PC-3 (cell line): ENCODE results near the gene LAMA3. TPM values are rescaled to one million over a fixed set of nuclear protein-coding genes. Genes with fewer than 3 reads are reported as not detected.

Experiments
- ATAC-seq: fragments of 200-7000 bp; cut with Tn5 transposase; 2 replicates; pipeline ENCODE4 v1.9.1; 2020; ENCODE audit warnings: mild to moderate bottlenecking, moderate library complexity
- BruUV-seq: library from RNA; stranded (reverse); fragments of 400-500 nt; replicated peaks from 2 replicates; lab custom pipeline; 2021; lab: Mats Ljungman, UMichigan
- CTCF ChIA-PET: fragments of 300-600 bp; sonication (Branson Sonifier 250); formaldehyde crosslinking; loops from one replicate; lab custom pipeline; 2022; ENCODE audit warnings: antibody characterized with exemption; lab: Charles Lee
- POLR2A ChIA-PET: fragments of 300-600 bp; sonication (Branson Sonifier 250); formaldehyde crosslinking; loops from one replicate; lab custom pipeline; 2022; ENCODE audit warnings: antibody characterized with exemption; ENCODE audit not compliant: unreplicated experiment; lab: Charles Lee
- DNase-seq: peaks from one replicate; pipeline ENCODE4 v3.0.0-alpha.2; 2015
- H2AFZ ChIP-seq: fragments of 300-600 bp; sonication (generic); 2 replicates; pipeline ENCODE4 v1.6.0; 2016; ENCODE audit warnings: antibody characterized with exemption, low read length
- H3F3A ChIP-seq: fragments of 300-600 bp; sonication (generic); one replicate; pipeline ENCODE4 v1.6.0; 2017; ENCODE audit warnings: antibody characterized with exemption, low read length, control low read depth, mild to moderate bottlenecking; ENCODE audit not compliant: unreplicated experiment
- H3K27ac ChIP-seq: fragments of 300-600 bp; sonication (generic); 2 replicates; pipeline ENCODE4 v1.5.1; 2016; ENCODE audit warnings: mild to moderate bottlenecking, low read length
- H3K27me3 ChIP-seq: fragments of 300-600 bp; sonication (generic); 2 replicates; pipeline ENCODE4 v1.6.1; 2016; ENCODE audit warnings: low read length, mixed read lengths
- H3K36me3 ChIP-seq: fragments of 300-600 bp; sonication (generic); 2 replicates; pipeline ENCODE4 v1.6.1; 2016; ENCODE audit warnings: low read depth, mixed run types, low read length, mixed read lengths
- H3K4me1 ChIP-seq: fragments of 300-600 bp; sonication (generic); 2 replicates; pipeline ENCODE4 v1.5.1; 2016; ENCODE audit warnings: low read length; ENCODE audit not compliant: insufficient read depth
- H3K4me2 ChIP-seq: fragments of 300-600 bp; sonication (generic); 2 replicates; pipeline ENCODE4 v1.6.0; 2016; ENCODE audit warnings: low read length
- H3K4me3 ChIP-seq: fragments of 300-600 bp; sonication (generic); 2 replicates; pipeline ENCODE4 v1.5.1; 2016; ENCODE audit warnings: mild to moderate bottlenecking, low read length, mixed read lengths
- H3K79me2 ChIP-seq: fragments of 300-600 bp; sonication (generic); 2 replicates; pipeline ENCODE4 v1.6.1; 2017; ENCODE audit warnings: low read length, mixed read lengths
- H3K9ac ChIP-seq: fragments of 300-600 bp; sonication (generic); 2 replicates; pipeline ENCODE4 v1.6.0; 2016; ENCODE audit warnings: mild to moderate bottlenecking, low read length
- H3K9me2 ChIP-seq: fragments of 300-600 bp; sonication (generic); replicated peaks from 2 replicates; pipeline ENCODE4 v1.6.1; 2016; ENCODE audit warnings: mixed run types, low read length, mixed read lengths
- H3K9me3 ChIP-seq: fragments of 300-600 bp; sonication (generic); 2 replicates; pipeline ENCODE4 v1.6.1; 2016; ENCODE audit warnings: low read length, mixed read lengths
- H4K20me1 ChIP-seq: fragments of 300-600 bp; sonication (generic); 2 replicates; pipeline ENCODE4 v1.6.1; 2016; ENCODE audit warnings: low read length, mixed read lengths
- EZH2 ChIP-seq: fragments of 300-600 bp; sonication (generic); IDR thresholded peaks from one replicate; pipeline ENCODE4 v1.6.1; 2017; ENCODE audit warnings: antibody characterized with exemption, mild to moderate bottlenecking, low read length; ENCODE audit not compliant: unreplicated experiment
- EZH2phosphoT487 ChIP-seq: fragments of 300-600 bp; sonication (generic); IDR thresholded peaks from 2 replicates; pipeline ENCODE4 v1.6.1; 2018; ENCODE audit warnings: mild to moderate bottlenecking, antibody characterized with exemption, low read length, borderline replicate concordance
- intact Hi-C: fragments of 100-400 bp; cut with micrococcal nuclease; formaldehyde crosslinking; loops from 2 replicates; pipeline ENCODE4 v1.9.0; 2023
- total RNA-seq: library from RNA; depleted of rRNA; stranded (reverse); fragments of >200 nt; gene quantifications from 2 replicates; pipeline ENCODE4 v1.2.3, GENCODE V29; 2014
- TF ChIP-seq, protein P1 (sequence below): fragments of 300-600 bp; sonication (generic); conservative IDR thresholded peaks from 2 replicates; pipeline ENCODE4 v1.5.1; 2017; ENCODE audit warnings: antibody characterized with exemption, low read depth, mild to moderate bottlenecking, low read length

Gene LAMA3
- total RNA-seq, 1 experiment from 2014 or later = 224 TPM

GRCh38 chr18:23704806-23705205 is 15.6 kb downstream of the LAMA3 start:
- H3K36me3 ChIP-seq = peaks cover 34% of the 10 kb centered on the region
- ChIA-PET POLR2A (no interaction called here), CTCF (interaction anchor here (3.0 kb wide), 1 partner anchor 83 kb away, joined by 21 read pairs; no protein-coding TSS in a partner anchor)
- no peaks in the 10 kb centered on the region for H4K20me1 ChIP-seq
- H3F3A ChIP-seq = no peaks in the 10 kb centered on the region
- DNase-seq (no peak), ATAC-seq (no peak)
- TF ChIP-seq EZH2phosphoT487 (no peak), EZH2 (no peak)
- H3K4me3 ChIP-seq = no peak overlapping the region
- peaks cover 88% of the 10 kb centered on the region for H3K79me2 ChIP-seq
- no peaks in the 10 kb centered on the region for H3K9me2 ChIP-seq
- no peaks in the 10 kb centered on the region for H3K27me3 ChIP-seq
- intact Hi-C loops = no loop called here
- H3K9me3 ChIP-seq = peaks cover 6% of the 10 kb centered on the region; the same call in 1 of the 2 replicates
- H3K4me2 ChIP-seq = no peak overlapping the region
- no peak overlapping the region for H3K9ac ChIP-seq
- BruUV-seq = no TSS peak
- H3K27ac ChIP-seq = no peak overlapping the region
- H2AFZ ChIP-seq = no peak overlapping the region
- H3K4me1 ChIP-seq = peaks cover 8% of the 10 kb centered on the region

DNA sequence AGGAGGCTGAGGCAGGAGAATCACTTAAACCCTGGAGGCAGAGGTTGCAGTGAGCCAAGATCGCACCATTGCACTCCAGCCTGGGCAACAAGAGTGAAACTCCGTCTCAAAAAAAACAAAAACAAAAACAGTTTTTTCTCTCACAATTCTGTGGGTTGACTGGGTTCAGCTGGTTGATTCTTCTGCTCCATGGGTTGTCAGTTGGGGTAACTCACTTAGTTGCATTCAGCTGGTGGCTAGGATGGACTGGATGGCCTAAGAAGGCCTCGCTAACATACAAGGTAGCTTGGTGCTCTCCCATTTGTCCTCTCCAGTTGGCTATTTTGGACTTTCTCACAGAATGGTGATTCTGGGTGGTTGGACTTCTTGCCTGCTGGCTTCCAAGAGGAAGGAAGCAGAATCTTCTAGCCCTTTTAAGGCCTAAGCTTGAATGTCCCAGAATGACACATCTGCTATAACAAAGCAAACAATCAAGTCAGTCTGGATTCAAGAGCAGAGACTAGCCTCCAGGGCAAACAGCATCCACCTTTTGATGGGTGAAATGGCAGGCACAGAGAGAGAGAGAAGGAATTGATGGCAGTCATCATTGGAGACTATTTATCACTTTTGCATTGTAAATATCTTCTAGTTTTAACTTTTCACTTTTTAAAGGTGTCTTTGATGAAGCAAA is 17.9 kb downstream of the LAMA3 start:
- H3K4me1 ChIP-seq = peaks cover 27% of the 10 kb centered on the region
- peaks cover 80% of the 10 kb centered on the region for H3K79me2 ChIP-seq
- TF ChIP-seq EZH2 = no peak
- no peak for TF ChIP-seq EZH2phosphoT487
- TF ChIP-seq, protein P1, sequence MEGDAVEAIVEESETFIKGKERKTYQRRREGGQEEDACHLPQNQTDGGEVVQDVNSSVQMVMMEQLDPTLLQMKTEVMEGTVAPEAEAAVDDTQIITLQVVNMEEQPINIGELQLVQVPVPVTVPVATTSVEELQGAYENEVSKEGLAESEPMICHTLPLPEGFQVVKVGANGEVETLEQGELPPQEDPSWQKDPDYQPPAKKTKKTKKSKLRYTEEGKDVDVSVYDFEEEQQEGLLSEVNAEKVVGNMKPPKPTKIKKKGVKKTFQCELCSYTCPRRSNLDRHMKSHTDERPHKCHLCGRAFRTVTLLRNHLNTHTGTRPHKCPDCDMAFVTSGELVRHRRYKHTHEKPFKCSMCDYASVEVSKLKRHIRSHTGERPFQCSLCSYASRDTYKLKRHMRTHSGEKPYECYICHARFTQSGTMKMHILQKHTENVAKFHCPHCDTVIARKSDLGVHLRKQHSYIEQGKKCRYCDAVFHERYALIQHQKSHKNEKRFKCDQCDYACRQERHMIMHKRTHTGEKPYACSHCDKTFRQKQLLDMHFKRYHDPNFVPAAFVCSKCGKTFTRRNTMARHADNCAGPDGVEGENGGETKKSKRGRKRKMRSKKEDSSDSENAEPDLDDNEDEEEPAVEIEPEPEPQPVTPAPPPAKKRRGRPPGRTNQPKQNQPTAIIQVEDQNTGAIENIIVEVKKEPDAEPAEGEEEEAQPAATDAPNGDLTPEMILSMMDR = no peak
- POLR2A ChIA-PET = no interaction called here
- no peaks in the 10 kb centered on the region for H4K20me1 ChIP-seq
- no peak overlapping the region for H3K4me3 ChIP-seq
- H3K9me2 ChIP-seq = no peaks in the 10 kb centered on the region
- DNase-seq (no peak), ATAC-seq (no peak)
- H2AFZ ChIP-seq = no peak overlapping the region
- CTCF ChIA-PET = no interaction called here
- BruUV-seq = no TSS peak
- H3K9ac ChIP-seq = no peak overlapping the region
- H3K9me3 ChIP-seq = peaks cover 6% of the 10 kb centered on the region; the same call in 1 of the 2 replicates
- intact Hi-C loops = no loop called here
- no peaks in the 10 kb centered on the region for H3K27me3 ChIP-seq
- no peak overlapping the region for H3K27ac ChIP-seq
- H3K4me2 ChIP-seq = no peak overlapping the region
- H3K36me3 ChIP-seq = peaks cover 21% of the 10 kb centered on the region
- H3F3A ChIP-seq = no peaks in the 10 kb centered on the region

DNA sequence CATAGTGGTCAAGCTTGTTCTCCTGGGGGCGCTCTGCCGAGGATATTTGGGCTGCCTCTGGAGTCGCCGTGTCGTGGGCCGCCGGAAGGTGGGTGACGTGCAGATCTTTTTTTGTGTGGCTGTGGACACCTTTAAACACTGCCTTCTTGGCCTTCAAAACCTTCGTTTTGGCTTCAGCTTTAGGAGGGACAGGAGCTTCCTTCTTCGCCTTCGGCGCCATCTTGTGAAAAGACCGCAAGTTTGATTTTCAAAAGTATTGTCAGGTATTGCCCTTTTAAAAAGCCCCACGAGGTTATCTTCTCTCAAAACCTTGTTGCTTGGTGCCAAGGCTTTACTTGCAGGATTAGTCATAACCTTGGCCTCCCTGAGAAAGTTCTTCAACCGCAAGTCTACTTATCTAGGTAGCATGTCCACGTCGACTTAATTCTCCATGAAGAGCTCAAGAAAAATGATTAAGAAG is 20.8 kb downstream of the LAMA3 start:
- H3K27ac ChIP-seq = peak overlapping the region; percentile 86
- ATAC-seq = peak; percentile 80

More for the DNA sequence above, 20.8 kb downstream of the LAMA3 start:
- DNase-seq = peak; percentile 89
- Histone ChIP-seq H3K27me3 (no peaks in the 10 kb centered on the region), H3K9ac (peak overlapping the region; percentile 38; the same call in 1 of the 2 replicates), H2AFZ (no peak overlapping the region), H3K4me1 (peaks cover 22% of the 10 kb centered on the region), H3K9me2 (no peaks in the 10 kb centered on the region), H3K36me3 (peaks cover 24% of the 10 kb centered on the region), H4K20me1 (no peaks in the 10 kb centered on the region), H3K9me3 (peaks cover 6% of the 10 kb centered on the region; the same call in 1 of the 2 replicates), H3K79me2 (peaks cover 72% of the 10 kb centered on the region), H3F3A (no peaks in the 10 kb centered on the region), H3K4me2 (peak overlapping the region; percentile 68), H3K4me3 (peak overlapping the region; percentile 41; the same call in 1 of the 2 replicates)
- ChIA-PET CTCF (no interaction called here), POLR2A (interaction anchor here (0.6 kb wide), 1 partner anchor 1206 kb away, joined by 5 read pairs; no protein-coding TSS in a partner anchor)
- intact Hi-C loops = loop anchor here (10.0 kb wide), 1 partner anchor 205 kb away; the partner anchor contains the start of gene RMC1
- no TSS peak for BruUV-seq
- TF ChIP-seq EZH2phosphoT487 = no peak
- TF ChIP-seq EZH2 = no peak
- TF ChIP-seq, protein P1 = 0 out of 2 replicates have a peak, but pooled peaks have one; percentile 21
